ENCODE measurements around the gene OR5T2. TPM values are rescaled to one million over a fixed set of nuclear protein-coding genes. Genes with fewer than 3 reads are reported as not detected.

OR5T2 gene
- polyA plus RNA-seq, 3 donors = not detected

DNA sequence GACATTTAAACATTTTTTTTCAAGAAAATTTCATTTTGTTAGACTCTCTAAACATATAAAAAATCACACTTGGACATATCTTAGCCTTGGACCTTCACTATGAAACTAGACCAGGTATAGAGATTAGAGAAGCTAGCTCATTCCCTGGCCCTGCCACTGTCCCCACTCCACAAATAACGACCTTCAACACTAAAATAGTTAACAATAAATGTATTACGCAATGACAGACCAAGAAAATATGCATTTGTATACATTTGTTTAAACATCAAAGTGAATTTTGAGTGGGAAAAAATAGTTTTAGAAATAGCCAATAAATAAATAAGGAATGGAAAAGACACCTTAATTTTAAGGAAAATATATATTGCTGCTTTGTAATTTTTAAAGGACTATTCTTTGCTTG is 36.7 kb downstream of the OR5T2 start:
- Histone ChIP-seq H3K79me2 (ENCODE audit: insufficient read depth, low read length) (no peaks in the 10 kb centered on the region), H3K27me3 (ENCODE audit: control insufficient read depth in 2 of 2, insufficient read depth in 2 of 2, low read length in 2 of 2) (no peaks in the 10 kb centered on the region), H2AFZ (ENCODE audit: insufficient read depth, low read depth, low read length, poor library complexity, severe bottlenecking) (no peak overlapping the region), H3K4me3 (replicated peaks in 1 of 3; ENCODE audit: low read depth in 2 of 3, low read length in 3 of 3) (no peak overlapping the region), H4K20me1 (ENCODE audit: insufficient read depth, low read length) (no peaks in the 10 kb centered on the region), H3K9me3 (replicated peaks in 1 of 2; ENCODE audit: control insufficient read depth in 1 of 2, insufficient read depth in 1 of 2, low read length in 2 of 2) (no peaks in the 10 kb centered on the region), H3K36me3 (replicated peaks in 1 of 2; ENCODE audit: control insufficient read depth in 1 of 2, insufficient read depth in 2 of 2, low read length in 2 of 2) (no peaks in the 10 kb centered on the region), H3K27ac (ENCODE audit: low read depth in 1 of 2, low read length in 2 of 2) (no peak overlapping the region), H3K4me1 (ENCODE audit: control insufficient read depth in 1 of 2, insufficient read depth in 2 of 2, low read length in 2 of 2) (no peaks in the 10 kb centered on the region), H3K4me2 (replicated peaks; ENCODE audit: extremely low read depth, low read length, poor library complexity, severe bottlenecking) (no peak overlapping the region), H3K9ac (ENCODE audit: insufficient read depth, low read length, poor library complexity, severe bottlenecking) (no peak overlapping the region)
- H3K9me3 Mint-ChIP-seq = peaks cover 0 to 7% (median 0%) of the 10 kb centered on the region in 7 donors
- no peak overlapping the region for H3K4me3 Mint-ChIP-seq
- no CpG with 5 or more reads among the region's 2 CpGs for WGBS (ENCODE audit: insufficient coverage)
- H3K4me1 Mint-ChIP-seq = no peaks in the 10 kb centered on the region
- intact Hi-C loops (cut with micrococcal nuclease) = no loop called here
- no peaks in the 10 kb centered on the region for H3K27me3 Mint-ChIP-seq (ENCODE audit: low read depth in 3 of 3)
- no peak for DNase-seq
- TF ChIP-seq, protein P1, sequence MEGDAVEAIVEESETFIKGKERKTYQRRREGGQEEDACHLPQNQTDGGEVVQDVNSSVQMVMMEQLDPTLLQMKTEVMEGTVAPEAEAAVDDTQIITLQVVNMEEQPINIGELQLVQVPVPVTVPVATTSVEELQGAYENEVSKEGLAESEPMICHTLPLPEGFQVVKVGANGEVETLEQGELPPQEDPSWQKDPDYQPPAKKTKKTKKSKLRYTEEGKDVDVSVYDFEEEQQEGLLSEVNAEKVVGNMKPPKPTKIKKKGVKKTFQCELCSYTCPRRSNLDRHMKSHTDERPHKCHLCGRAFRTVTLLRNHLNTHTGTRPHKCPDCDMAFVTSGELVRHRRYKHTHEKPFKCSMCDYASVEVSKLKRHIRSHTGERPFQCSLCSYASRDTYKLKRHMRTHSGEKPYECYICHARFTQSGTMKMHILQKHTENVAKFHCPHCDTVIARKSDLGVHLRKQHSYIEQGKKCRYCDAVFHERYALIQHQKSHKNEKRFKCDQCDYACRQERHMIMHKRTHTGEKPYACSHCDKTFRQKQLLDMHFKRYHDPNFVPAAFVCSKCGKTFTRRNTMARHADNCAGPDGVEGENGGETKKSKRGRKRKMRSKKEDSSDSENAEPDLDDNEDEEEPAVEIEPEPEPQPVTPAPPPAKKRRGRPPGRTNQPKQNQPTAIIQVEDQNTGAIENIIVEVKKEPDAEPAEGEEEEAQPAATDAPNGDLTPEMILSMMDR (IDR thresholded peaks at IDR 0.05) = no peak
- H3K36me3 Mint-ChIP-seq = no peaks in the 10 kb centered on the region
- H3K27ac Mint-ChIP-seq = no peak overlapping the region

DNA sequence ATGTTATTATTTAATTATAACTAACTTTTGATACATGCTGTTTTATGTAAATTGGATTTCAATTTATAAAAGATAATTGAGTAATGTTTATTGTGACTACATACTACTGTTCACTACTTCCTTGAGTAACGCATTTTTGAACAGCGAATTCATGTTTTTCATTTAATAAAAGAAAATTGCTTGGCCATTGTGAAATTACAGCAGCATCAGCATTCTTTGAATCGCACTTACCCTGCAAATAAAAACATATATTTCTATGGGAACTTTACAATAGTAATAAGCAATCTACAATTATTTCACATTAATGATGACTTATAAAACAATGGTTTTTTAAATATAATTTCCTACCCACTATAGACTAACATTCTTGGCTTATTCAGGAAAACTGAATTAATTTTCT is 37.4 kb downstream of the OR5T2 start:
- Histone ChIP-seq H3K9ac (ENCODE audit: insufficient read depth, low read length, poor library complexity, severe bottlenecking) (no peak overlapping the region), H3K79me2 (ENCODE audit: insufficient read depth, low read length) (no peaks in the 10 kb centered on the region), H3K27me3 (ENCODE audit: control insufficient read depth in 2 of 2, insufficient read depth in 2 of 2, low read length in 2 of 2) (no peaks in the 10 kb centered on the region), H4K20me1 (ENCODE audit: insufficient read depth, low read length) (no peaks in the 10 kb centered on the region), H3K4me3 (replicated peaks in 1 of 3; ENCODE audit: low read depth in 2 of 3, low read length in 3 of 3) (no peak overlapping the region), H3K36me3 (replicated peaks in 1 of 2; ENCODE audit: control insufficient read depth in 1 of 2, insufficient read depth in 2 of 2, low read length in 2 of 2) (no peaks in the 10 kb centered on the region), H2AFZ (ENCODE audit: insufficient read depth, low read depth, low read length, poor library complexity, severe bottlenecking) (no peak overlapping the region), H3K9me3 (replicated peaks in 1 of 2; ENCODE audit: control insufficient read depth in 1 of 2, insufficient read depth in 1 of 2, low read length in 2 of 2) (no peaks in the 10 kb centered on the region), H3K4me1 (ENCODE audit: control insufficient read depth in 1 of 2, insufficient read depth in 2 of 2, low read length in 2 of 2) (no peaks in the 10 kb centered on the region), H3K27ac (ENCODE audit: low read depth in 1 of 2, low read length in 2 of 2) (no peak overlapping the region), H3K4me2 (replicated peaks; ENCODE audit: extremely low read depth, low read length, poor library complexity, severe bottlenecking) (no peak overlapping the region)
- TF ChIP-seq, protein P1 (IDR thresholded peaks at IDR 0.05) = no peak
- Mint-ChIP-seq H3K4me1 (no peaks in the 10 kb centered on the region), H3K27me3 (ENCODE audit: low read depth in 3 of 3) (no peaks in the 10 kb centered on the region), H3K4me3 (no peak overlapping the region), H3K27ac (no peak overlapping the region), H3K36me3 (no peaks in the 10 kb centered on the region), H3K9me3 (peaks cover 0 to 7% (median 0%) of the 10 kb centered on the region in 7 donors)
- WGBS (ENCODE audit: insufficient coverage) = no CpG with 5 or more reads among the region's 3 CpGs
- intact Hi-C loops (cut with micrococcal nuclease) = no loop called here
- no peak for DNase-seq

Measured in CD14-positive monocyte (primary cell).